ENCODE results near the gene C3orf20.

C3orf20 gene

DNA sequence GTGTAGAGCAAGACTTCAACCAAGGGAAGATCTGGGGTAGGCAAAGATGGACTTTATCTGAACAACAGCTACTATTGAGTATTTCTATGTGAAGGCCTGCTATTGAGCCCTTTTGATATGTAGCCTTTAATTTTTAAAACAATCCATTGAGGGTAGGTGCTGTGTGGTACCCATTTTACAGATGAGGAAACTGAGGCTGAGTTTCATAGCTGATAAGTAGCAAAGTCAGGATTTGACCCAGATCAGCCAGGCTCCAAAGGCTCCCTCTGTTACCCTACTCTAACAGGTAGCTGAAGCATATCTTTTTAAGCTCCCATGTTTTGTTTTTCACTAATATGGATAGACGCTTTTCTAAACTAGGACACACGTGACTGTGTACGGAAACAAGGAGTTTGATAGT is 141.4 kb downstream of the C3orf20 start:
- DNase-seq (ENCODE audit: low spot score) = no peak

DNA sequence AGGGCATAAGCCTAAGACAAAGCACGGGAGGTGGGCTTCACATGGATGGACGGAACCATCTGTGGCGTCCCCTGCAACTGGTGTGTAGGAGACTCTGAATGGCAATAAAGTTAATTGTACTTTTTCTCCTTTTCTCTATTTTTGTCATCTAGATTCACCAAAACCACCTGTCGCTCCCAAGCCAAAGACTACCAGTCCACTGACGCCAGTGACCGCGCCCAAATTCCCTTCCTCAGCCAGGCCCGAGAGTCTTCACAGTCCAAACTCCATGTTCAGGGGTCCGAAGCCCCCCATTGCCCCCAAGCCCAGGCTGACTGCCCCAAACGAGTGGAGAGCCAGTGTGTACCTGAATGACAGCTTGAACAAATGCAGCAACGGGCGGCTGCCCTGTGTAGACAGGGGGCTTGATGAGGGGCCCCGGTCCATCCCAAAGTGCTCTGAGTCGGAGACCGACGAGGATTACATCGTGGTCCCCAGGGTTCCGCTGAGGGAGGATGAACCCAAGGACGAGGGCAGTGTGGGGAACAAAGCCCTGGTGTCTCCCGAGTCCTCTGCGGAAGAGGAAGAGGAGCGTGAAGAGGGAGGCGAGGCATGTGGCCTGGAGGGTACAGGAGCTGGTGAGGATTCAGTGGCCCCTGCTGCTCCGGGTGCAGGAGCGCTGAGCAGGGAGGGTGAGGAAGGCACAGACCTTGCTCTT is 144.0 kb downstream of the C3orf20 start, which contains the start of gene FGD5:
Gene FGD5, plus strand, starts transcription at position 159 of the 697 bp plus-strand sequence. Its CDS starts 110 bp downstream, at position 269.
- no peak for DNase-seq (ENCODE audit: low spot score)

DNA sequence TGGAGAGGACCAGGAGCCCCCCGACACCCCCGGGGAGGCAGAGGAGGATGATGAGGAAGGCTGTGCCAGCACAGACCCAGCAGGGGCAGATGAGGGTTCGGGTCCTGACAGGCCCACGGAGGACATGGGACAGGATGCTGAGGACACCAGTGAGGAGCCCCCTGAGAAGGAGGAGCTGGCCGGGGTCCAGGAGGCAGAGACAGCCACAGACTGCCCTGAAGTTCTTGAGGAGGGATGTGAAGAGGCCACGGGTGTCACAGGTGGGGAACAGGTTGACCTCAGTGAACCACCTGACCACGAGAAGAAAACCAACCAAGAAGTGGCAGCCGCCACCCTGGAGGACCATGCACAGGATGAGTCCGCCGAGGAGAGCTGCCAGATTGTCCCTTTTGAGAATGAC is 144.7 kb downstream of the C3orf20 start:
- DNase-seq (ENCODE audit: low spot score) = no peak

DNA sequence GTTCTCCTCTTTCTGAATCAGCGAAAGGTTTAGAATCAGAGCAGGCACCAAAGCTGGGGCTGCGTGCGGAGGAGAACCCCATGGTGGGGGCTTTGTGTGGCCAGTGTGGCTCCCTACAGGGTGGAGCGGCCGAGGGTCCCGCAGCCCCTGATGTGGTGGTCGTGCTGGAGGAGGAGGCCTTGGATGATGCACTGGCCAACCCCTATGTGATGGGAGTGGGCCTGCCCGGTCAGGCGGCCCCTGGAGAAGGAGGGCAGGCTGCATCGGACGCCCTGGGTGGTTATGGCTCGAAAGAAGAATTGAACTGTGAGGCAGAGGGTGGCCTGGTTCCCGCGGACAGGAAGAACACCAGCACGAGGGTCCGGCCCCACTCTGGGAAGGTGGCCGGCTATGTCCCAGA is 145.2 kb downstream of the C3orf20 start:
- no peak for DNase-seq (ENCODE audit: low spot score)

DNA sequence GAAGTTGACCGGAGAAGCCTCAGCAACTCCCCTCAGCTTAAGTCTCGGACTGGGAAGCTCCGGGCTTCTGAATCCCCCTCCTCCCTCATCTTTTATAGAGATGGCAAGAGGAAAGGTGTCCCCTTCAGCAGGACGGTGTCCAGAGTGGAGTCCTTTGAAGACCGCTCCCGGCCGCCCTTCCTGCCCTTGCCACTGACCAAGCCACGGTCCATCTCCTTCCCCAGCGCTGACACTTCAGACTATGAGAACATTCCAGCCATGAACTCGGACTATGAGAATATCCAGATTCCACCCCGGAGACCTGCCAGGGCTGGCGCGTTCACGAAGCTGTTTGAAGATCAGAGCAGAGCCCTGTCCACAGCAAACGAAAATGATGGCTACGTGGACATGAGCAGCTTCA is 146.2 kb downstream of the C3orf20 start:
- DNase-seq (ENCODE audit: low spot score) = no peak

DNA sequence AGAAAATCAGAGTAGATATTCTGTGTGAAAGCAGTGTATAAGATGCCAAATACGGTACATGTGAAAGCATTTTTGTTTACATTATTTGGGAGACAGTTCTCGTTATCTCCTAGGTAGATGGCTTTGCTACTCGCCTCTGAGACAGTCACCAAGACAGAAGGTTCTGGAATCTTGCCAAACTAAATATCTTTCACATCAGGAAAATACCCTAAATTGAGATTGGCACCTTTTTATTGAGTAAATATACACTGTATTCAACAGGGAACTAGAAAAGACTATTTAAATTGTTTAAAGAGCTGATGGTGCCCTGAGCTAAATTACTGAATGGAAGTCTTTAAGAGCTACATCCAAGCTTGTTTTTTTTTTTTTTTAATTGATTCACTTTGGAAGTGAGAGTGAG is 147.2 kb downstream of the C3orf20 start:
- DNase-seq (ENCODE audit: low spot score) = no peak
